CD14-positive monocyte (primary cell): ENCODE measurements around the gene CYP26C1. TPM values are rescaled to one million over a fixed set of nuclear protein-coding genes. Genes with fewer than 3 reads are reported as not detected.

Source experiments
- DNase-seq, 3 donors: peaks; one replicate each; pipeline ENCODE4 v3.0.0-alpha.2; 2011 to 2022
- H2AFZ ChIP-seq: 2 replicates; pipeline ENCODE4 v1.6.0; 2012; ENCODE audit warnings: mild to moderate bottlenecking, low read depth, low read length, inconsistent platforms; ENCODE audit not compliant: insufficient read depth, poor library complexity, severe bottlenecking
- H3K27ac ChIP-seq, 2 donors: 1 replicate in 1 of 2; 2 replicates in 1 of 2; pipeline ENCODE4 v1.5.1; 2012 to 2013; ENCODE audit warnings: low read length in 2 of 2, control low read depth in 1 of 2, inconsistent platforms in 1 of 2, low read depth in 1 of 2, mild to moderate bottlenecking in 1 of 2
- H3K27me3 ChIP-seq, 2 donors: one replicate each; pipeline versions ENCODE4 v1.6.0 to v1.6.1; 2011 to 2013; ENCODE audit warnings: low read length in 2 of 2; ENCODE audit not compliant: control insufficient read depth in 2 of 2, insufficient read depth in 2 of 2
- H3K36me3 ChIP-seq, 2 donors: replicated peaks in 1 of 2; 1 replicate in 1 of 2; 2 replicates in 1 of 2; pipeline versions ENCODE4 v1.5.1 to v1.6.1; 2012 to 2013; ENCODE audit warnings: low read length in 2 of 2, control low read depth in 1 of 2, inconsistent platforms in 1 of 2, mild to moderate bottlenecking in 1 of 2; ENCODE audit not compliant: insufficient read depth in 2 of 2, control insufficient read depth in 1 of 2
- H3K4me1 ChIP-seq, 2 donors: 1 replicate in 1 of 2; 2 replicates in 1 of 2; pipeline versions ENCODE4 v1.5.1 to v1.6.1; 2012 to 2013; ENCODE audit warnings: low read length in 2 of 2, control low read depth in 1 of 2, inconsistent platforms in 1 of 2, mild to moderate bottlenecking in 1 of 2, moderate library complexity in 1 of 2; ENCODE audit not compliant: insufficient read depth in 2 of 2, control insufficient read depth in 1 of 2
- H3K4me2 ChIP-seq: replicated peaks from 2 replicates; pipeline ENCODE3; 2012; ENCODE audit warnings: low read length, moderate library complexity, mild to moderate bottlenecking; ENCODE audit not compliant: poor library complexity, severe bottlenecking; ENCODE audit errors: extremely low read depth
- H3K4me3 ChIP-seq, 3 experiments: fragments of 200-600 bp in 1 of 3; sonication (generic) in 1 of 3; replicated peaks in 1 of 3; 1 replicate in 2 of 3; 2 replicates in 1 of 3; pipeline ENCODE4 v1.5.1; 2011 to 2013; ENCODE audit warnings: low read length in 3 of 3, mild to moderate bottlenecking in 3 of 3, control low read depth in 2 of 3, low read depth in 2 of 3, inconsistent platforms in 1 of 3, moderate library complexity in 1 of 3
- H3K79me2 ChIP-seq: 2 replicates; pipeline ENCODE4 v1.6.0; 2012; ENCODE audit warnings: mild to moderate bottlenecking, control low read depth, inconsistent platforms, low read length, moderate library complexity; ENCODE audit not compliant: insufficient read depth
- H3K9ac ChIP-seq: 2 replicates; pipeline ENCODE4 v1.6.0; 2017; ENCODE audit warnings: low read length, mild to moderate bottlenecking; ENCODE audit not compliant: insufficient read depth, poor library complexity, severe bottlenecking
- H3K9me3 ChIP-seq, 2 donors: replicated peaks in 1 of 2; 1 replicate in 1 of 2; 2 replicates in 1 of 2; pipeline versions ENCODE4 v1.5.1 to v1.6.1; 2012 to 2013; ENCODE audit warnings: low read length in 2 of 2, control low read depth in 1 of 2; ENCODE audit not compliant: control insufficient read depth in 1 of 2, insufficient read depth in 1 of 2
- H4K20me1 ChIP-seq: 2 replicates; pipeline ENCODE4 v1.6.0; 2012; ENCODE audit warnings: mild to moderate bottlenecking, low read length, control low read depth, moderate library complexity; ENCODE audit not compliant: insufficient read depth
- H3K27ac Mint-ChIP-seq, 7 donors: one replicate each; pipeline ENCODE4 v1.8.0; 2020; ENCODE audit warnings: mild to moderate bottlenecking in 7 of 7, mixed read lengths in 7 of 7, moderate library complexity in 6 of 7, inconsistent platforms in 2 of 7
- H3K27me3 Mint-ChIP-seq, 3 donors: one replicate each; pipeline ENCODE4 v1.8.0; 2021 to 2022; ENCODE audit warnings: low read depth in 3 of 3, mild to moderate bottlenecking in 3 of 3, mixed read lengths in 3 of 3, moderate library complexity in 3 of 3, inconsistent platforms in 1 of 3
- H3K36me3 Mint-ChIP-seq, 2 donors: one replicate each; pipeline ENCODE4 v1.8.0; 2020; ENCODE audit warnings: mixed read lengths in 2 of 2, inconsistent platforms in 1 of 2, mild to moderate bottlenecking in 1 of 2
- H3K4me1 Mint-ChIP-seq: one replicate; pipeline ENCODE4 v1.8.0; 2020; ENCODE audit warnings: mild to moderate bottlenecking, mixed read lengths
- H3K4me3 Mint-ChIP-seq, 2 donors: one replicate each; pipeline ENCODE4 v1.8.0; 2020; ENCODE audit warnings: mild to moderate bottlenecking in 2 of 2, mixed read lengths in 2 of 2, moderate library complexity in 1 of 2
- H3K9me3 Mint-ChIP-seq, 7 donors: one replicate each; pipeline ENCODE4 v1.8.0; 2020 to 2022; ENCODE audit warnings: mixed read lengths in 7 of 7, mild to moderate bottlenecking in 6 of 7, moderate library complexity in 6 of 7, inconsistent platforms in 2 of 7
- WGBS: methylation state at CpG from one replicate; pipeline ENCODE4 v1.1.5; 2013; ENCODE audit warnings: missing lambda C conversion rate; ENCODE audit not compliant: insufficient coverage; 5-methylcytosine and 5-hydroxymethylcytosine counted together
- intact Hi-C, 2 donors: fragments of 100-400 bp; cut with micrococcal nuclease; formaldehyde crosslinking; loops; one replicate each; pipeline versions ENCODE4 v1.15.0 to v1.15.1; 2023
- polyA plus RNA-seq, 3 donors: library from polyadenylated mRNA; depleted of rRNA in 1 of 3; unstranded in 2 of 3; stranded (reverse) in 1 of 3; fragments of 300-500 nt in 2 of 3; fragments of >200 nt in 1 of 3; fragmentation: Illumina TruSeq in 2 of 3; gene quantifications; 1 replicate in 2 of 3; 2 replicates in 1 of 3; pipeline ENCODE4 v1.2.3, GENCODE V29; 2012 to 2021
- TF ChIP-seq, protein P1 (sequence below): fragments of 200-600 bp; IDR thresholded peaks from one replicate; pipeline ENCODE4 v1.8.0; 2022; ENCODE audit warnings: antibody characterized with exemption, mild to moderate bottlenecking

The CYP26C1 gene
- polyA plus RNA-seq, 3 donors = not detected

DNA sequence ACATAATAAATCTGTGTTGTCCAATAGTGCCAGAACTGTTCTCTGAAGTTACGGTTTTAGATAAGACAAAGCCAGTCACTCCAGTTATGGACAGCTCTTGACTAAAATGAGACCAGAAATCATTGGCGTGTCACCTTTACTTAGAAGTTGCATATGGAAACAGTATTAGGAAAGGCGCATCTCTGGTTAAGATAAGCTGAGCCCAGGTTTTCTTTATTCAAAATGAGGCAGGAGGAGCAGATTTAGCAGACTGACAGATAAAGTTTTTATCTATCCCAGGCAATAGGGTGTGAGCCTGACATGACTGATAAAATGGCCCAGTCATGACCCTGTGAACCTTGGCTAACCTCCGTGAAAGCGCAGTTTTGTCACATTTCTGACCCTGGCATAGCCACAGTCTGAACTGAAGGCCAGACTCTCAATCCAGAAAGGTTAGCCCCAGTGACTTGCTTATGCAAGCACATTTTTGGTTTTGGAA is 17.3 kb downstream of the CYP26C1 start:
- H3K9ac ChIP-seq = no peak overlapping the region
- TF ChIP-seq, protein P1, sequence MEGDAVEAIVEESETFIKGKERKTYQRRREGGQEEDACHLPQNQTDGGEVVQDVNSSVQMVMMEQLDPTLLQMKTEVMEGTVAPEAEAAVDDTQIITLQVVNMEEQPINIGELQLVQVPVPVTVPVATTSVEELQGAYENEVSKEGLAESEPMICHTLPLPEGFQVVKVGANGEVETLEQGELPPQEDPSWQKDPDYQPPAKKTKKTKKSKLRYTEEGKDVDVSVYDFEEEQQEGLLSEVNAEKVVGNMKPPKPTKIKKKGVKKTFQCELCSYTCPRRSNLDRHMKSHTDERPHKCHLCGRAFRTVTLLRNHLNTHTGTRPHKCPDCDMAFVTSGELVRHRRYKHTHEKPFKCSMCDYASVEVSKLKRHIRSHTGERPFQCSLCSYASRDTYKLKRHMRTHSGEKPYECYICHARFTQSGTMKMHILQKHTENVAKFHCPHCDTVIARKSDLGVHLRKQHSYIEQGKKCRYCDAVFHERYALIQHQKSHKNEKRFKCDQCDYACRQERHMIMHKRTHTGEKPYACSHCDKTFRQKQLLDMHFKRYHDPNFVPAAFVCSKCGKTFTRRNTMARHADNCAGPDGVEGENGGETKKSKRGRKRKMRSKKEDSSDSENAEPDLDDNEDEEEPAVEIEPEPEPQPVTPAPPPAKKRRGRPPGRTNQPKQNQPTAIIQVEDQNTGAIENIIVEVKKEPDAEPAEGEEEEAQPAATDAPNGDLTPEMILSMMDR = no peak
- Mint-ChIP-seq H3K27ac (no peak overlapping the region), H3K27me3 (peaks cover 53 to 84% (median 80%) of the 10 kb centered on the region in 3 donors), H3K4me3 (peak overlapping the region in 1 of 2 donors; percentile 4), H3K9me3 (peaks cover 0 to 6% (median 2%) of the 10 kb centered on the region in 7 donors), H3K36me3 (peaks cover 4 to 5% of the 10 kb centered on the region in 2 donors), H3K4me1 (peaks cover 20% of the 10 kb centered on the region)
- no peak overlapping the region for H3K4me2 ChIP-seq
- H4K20me1 ChIP-seq = no peaks in the 10 kb centered on the region
- peaks cover 51 to 62% of the 10 kb centered on the region in 2 donors for H3K27me3 ChIP-seq
- H2AFZ ChIP-seq = no peak overlapping the region
- DNase-seq = no peak
- intact Hi-C loops = no loop called here
- WGBS = 97% methylated on average over 5 of the region's 5 CpGs
- H3K79me2 ChIP-seq = no peaks in the 10 kb centered on the region
- peaks cover 21 to 25% of the 10 kb centered on the region in 2 donors for H3K4me1 ChIP-seq
- peaks cover 5 to 22% of the 10 kb centered on the region in 2 donors for H3K9me3 ChIP-seq
- H3K36me3 ChIP-seq = no peaks in the 10 kb centered on the region
- no peak overlapping the region for H3K27ac ChIP-seq
- H3K4me3 ChIP-seq = no peak overlapping the region

DNA sequence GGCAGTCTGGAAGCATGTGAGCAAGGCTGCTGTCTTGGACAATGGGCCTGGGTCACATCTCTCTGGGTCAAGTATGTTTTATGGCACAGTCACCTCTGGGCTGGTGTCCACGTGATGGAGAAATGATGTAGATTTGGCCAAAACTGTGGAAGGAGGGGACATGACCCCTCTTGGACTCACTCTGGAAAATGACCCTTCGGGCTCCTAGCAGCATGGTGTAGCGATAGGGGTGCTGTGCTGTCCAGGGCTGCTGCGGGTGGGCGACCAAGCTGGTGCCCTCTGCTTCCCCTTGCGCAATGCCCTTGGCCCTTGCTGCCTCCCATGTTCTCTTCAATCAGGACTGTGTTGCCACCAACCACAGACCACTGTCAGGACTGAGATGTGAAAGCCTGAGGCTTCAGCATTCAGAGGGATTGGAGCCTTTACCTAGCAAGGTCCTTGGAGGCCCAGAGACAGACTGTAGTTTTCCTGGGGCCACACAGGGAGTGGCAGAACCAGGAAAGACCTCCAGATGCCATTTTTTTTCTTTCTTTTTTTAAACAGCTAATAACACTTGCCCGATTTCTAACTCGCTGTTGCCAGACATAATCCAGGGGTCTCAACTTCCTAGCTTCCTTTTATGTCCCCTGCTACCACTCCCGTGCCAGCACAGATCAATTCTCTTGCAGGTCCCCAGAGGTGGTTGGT is 19.2 kb downstream of the CYP26C1 start:
- H3K4me1 ChIP-seq = peaks cover 5 to 6% of the 10 kb centered on the region in 2 donors
- peak overlapping the region; percentile 43 for H2AFZ ChIP-seq
- H3K9me3 ChIP-seq = peaks cover 2 to 10% of the 10 kb centered on the region in 2 donors
- H3K4me3 ChIP-seq = no peak overlapping the region
- no peak overlapping the region for H3K27ac ChIP-seq
- H3K9me3 Mint-ChIP-seq = peaks cover 0 to 3% (median 0%) of the 10 kb centered on the region in 7 donors
- no peak overlapping the region for H3K27ac Mint-ChIP-seq
- H3K79me2 ChIP-seq = no peaks in the 10 kb centered on the region
- H3K9ac ChIP-seq = no peak overlapping the region
- 58% methylated on average over 6 of the region's 9 CpGs for WGBS
- H3K36me3 ChIP-seq = no peaks in the 10 kb centered on the region
- H3K27me3 Mint-ChIP-seq = peaks cover 39 to 65% (median 61%) of the 10 kb centered on the region in 3 donors
- H3K4me2 ChIP-seq = peak overlapping the region; percentile 20
- no peaks in the 10 kb centered on the region for H3K36me3 Mint-ChIP-seq
- intact Hi-C loops = loop anchor here (2.0 to 5.0 kb wide), 4 partner anchors 207 to 273 kb away; no protein-coding TSS in a partner anchor
- no peak for DNase-seq
- no peaks in the 10 kb centered on the region for H4K20me1 ChIP-seq
- peaks cover 37 to 47% of the 10 kb centered on the region in 2 donors for H3K27me3 ChIP-seq
- TF ChIP-seq, protein P1 = no peak
- H3K4me3 Mint-ChIP-seq = peak overlapping the region in 1 of 2 donors; percentile 67
- H3K4me1 Mint-ChIP-seq = peaks cover 9% of the 10 kb centered on the region
